RPMI7951 (cell line): Measurements from ENCODE around the gene C16orf92. TPM values are rescaled to one million over a fixed set of nuclear protein-coding genes. Genes with fewer than 3 reads are reported as not detected.
A peak's percentile ranks its signal among the peaks of the same experiment; 100 is the strongest.

Experiments
- DNase-seq: peaks from one replicate; pipeline ENCODE4 v3.0.0-alpha.2; 2012; ENCODE audit warnings: low read depth
- total RNA-seq: library from RNA; depleted of rRNA; stranded (reverse); fragments of >200 nt; shearing (Covaris generic); gene quantifications from 2 replicates; pipeline ENCODE4 v1.2.3, GENCODE V29; 2014

Gene C16orf92
- total RNA-seq, 1 experiment from 2014 or later, result not detected

GRCh38 chr16:29989111-29989858 is 33.7 kb upstream of the C16orf92 start:
- no peak for DNase-seq

- no peak for DNase-seq
Observed at GRCh38 chr16:29990034-29990433, 33.0 kb upstream of the C16orf92 start.

- DNase-seq, result no peak
Observed at GRCh38 chr16:29990883-29991570, 32.0 kb upstream of the C16orf92 start.

DNA sequence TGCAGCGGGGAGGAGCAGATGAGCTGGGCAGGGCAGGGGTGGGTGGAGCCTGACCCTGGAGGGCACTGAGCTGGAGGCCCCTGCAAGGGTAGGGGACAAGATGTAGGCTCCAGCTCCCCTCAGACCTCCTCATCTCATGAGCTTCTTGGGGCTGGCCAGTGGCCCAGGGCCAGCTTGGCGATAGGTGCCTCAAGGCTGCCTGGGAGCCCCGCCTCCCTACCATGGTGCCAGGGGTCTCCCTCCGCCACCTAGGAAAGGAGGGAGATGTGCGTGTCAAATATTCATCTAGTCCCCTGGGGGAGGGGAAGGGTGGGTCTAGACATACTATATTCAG is 31.5 kb upstream of the C16orf92 start:
- DNase-seq, result no peak

GRCh38 chr16:29992344-29992967 is 30.5 kb upstream of the C16orf92 start:
- peak; percentile 20 for DNase-seq

GRCh38 chr16:29993191-29993902 is 29.7 kb upstream of the C16orf92 start:
- no peak for DNase-seq

- no peak for DNase-seq
Observed at GRCh38 chr16:29993903-29994599, 28.9 kb upstream of the C16orf92 start.

- peak; percentile 93 for DNase-seq
Observed at GRCh38 chr16:29994600-29995323, 28.2 kb upstream of the C16orf92 start.

DNA sequence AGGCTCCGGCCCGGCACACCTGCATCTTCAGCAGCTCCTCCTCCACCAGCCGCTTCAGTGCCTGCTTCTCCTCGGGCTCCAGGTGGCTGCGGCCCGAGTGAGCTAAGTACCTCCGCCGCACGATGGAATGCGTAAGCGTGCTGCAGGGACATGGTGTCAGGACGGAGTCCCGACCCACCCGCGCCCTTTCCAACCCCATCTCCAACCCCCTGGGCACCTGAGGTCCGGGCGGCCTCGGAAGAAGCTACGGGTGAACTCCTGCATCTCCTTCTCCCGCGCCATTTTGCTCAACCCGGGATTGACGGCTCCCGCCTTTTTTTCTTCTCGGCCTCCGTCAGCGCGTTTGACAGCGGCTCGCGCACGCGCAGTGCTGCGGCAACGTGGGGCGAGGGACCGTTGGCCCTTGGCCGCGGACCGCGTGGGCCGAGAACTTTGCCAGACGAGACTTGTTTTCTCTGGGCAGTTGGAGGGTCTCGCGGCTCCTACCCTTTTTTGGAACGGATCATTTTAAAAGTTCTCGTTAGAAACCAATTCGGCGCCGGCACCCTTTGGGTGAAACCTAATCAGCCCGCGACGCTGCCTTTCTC is 27.6 kb upstream of the C16orf92 start, which contains the start of gene HIRIP3:
HIRIP3 (minus strand) TSS at position 294 of the 587 bp plus-strand sequence; CDS start at position 282, 12 bp downstream.
- DNase-seq, result peak; percentile 74

DNA sequence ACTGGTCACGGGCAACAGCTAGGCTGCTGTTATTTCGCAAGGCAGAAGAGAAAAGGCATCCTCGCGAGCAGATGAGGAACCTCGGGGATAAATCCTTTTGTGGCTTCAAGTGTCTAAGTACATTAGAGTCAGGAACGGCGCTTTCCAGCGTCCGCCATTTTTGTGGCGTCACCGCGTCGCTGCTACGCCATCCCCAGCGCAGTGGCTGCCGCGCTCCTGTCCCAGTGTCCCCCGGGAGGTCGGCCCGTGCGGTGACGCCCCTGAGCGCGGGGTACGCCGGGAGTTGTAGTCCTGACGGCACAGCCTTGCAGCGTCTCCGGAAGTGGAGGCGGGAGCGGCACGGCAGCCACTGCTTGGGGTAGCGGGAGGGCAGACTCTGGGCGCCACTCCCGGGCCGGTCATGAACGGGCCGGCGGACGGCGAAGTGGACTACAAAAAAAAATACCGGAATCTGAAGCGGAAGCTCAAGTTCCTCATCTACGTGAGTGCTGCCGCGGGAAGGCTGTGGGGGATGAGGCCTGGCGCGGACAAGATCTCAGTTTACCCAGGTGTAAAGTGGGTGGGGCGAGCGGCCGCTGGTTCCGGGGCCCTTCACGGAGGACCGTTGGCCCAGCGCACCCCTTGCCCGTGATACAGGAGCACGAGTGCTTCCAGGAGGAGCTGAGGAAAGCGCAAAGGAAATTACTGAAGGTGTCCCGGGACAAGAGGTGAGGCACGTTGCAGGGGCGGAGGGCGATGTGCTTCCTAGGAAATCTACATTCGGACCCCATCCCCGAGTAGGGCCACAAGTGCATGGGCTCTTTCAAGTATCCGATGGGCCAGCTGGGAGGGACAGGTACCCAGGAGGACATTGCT is 26.9 kb upstream of the C16orf92 start, which contains the start of gene INO80E:
INO80E (plus strand) TSS at position 331 of the 855 bp plus-strand sequence; CDS start at position 401, 70 bp downstream.
- DNase-seq, result peak; percentile 92

GRCh38 chr16:29996766-29997250 is 26.2 kb upstream of the C16orf92 start:
- DNase-seq, result no peak

GRCh38 chr16:29999605-30000004 is 23.4 kb upstream of the C16orf92 start:
- DNase-seq, result no peak

- DNase-seq, result no peak
Observed at GRCh38 chr16:30000735-30001631, 22.0 kb upstream of the C16orf92 start.

DNA sequence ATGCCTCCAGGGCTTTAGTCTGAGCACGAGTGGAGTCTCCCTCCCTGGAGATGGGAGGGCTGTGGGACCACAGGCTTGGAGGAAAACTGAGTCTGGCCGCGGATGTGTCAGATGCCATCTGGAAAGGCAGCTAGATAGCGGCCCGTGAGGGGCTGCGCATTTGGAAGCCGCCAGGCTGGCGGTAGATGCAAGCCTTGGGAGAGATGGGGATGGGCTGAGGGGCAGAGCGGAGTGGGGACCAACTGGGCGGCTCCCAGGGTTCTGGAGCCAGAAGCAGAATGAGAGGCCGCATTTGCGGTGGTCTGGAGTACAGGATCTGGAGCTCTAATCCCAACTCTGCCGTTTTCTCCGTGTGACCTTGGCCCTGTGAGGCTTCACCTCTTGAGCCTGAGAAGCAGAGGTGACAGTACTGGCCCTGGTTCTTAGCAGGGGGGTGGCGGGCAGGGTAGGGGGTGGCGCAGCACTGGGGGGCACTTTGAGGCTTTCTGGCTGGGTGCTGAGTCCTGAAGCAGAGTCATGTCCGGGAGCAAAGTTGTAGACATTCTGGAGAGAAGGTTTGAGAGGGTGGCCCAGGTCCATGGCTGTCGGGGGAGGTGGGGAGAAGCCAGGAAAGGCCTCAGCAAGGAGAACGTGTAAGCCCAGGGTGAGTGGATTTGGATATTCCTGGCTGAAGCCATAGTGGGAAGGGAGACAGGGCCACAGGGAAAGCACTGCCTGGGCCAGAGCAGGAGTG is 20.2 kb upstream of the C16orf92 start:
- no peak for DNase-seq

DNA sequence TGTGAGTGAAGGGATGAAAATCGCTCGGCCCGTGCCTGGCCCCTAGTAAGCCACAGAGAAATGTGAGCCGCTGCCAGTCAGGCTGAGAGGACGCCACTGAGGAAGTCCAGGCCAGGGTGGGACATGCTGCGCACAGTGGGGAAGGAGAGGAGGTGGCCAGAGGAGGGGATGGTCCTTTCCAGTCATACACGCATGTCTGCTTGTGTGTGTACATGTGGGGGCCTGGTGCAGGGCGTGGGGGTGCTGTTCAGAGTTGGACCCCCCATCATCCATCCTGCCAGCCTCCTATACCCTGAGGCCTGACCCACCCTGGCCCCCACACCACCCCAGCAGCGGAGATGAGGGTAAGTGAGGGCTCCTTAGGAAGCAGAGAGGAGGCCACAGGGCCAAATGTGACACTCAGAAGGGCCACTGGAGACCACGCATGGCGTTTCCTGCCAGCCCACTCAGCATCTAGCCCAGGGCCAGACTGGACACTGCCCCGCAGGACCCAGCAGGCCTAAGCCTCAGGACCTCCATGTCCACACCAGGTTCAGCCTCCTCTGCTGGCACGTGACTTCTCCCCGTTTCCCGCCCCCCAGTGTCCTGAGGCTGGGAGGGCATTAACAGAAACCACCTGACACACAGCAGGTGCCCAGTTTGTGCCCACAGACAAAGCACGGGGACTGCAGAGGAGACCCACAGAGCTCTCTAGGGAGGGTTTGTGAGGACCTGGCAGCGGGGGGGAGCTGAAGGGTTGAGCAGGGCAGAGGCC is 19.2 kb upstream of the C16orf92 start:
- DNase-seq, result no peak

- DNase-seq, result no peak
Observed at GRCh38 chr16:30004424-30004776, 18.6 kb upstream of the C16orf92 start.

DNA sequence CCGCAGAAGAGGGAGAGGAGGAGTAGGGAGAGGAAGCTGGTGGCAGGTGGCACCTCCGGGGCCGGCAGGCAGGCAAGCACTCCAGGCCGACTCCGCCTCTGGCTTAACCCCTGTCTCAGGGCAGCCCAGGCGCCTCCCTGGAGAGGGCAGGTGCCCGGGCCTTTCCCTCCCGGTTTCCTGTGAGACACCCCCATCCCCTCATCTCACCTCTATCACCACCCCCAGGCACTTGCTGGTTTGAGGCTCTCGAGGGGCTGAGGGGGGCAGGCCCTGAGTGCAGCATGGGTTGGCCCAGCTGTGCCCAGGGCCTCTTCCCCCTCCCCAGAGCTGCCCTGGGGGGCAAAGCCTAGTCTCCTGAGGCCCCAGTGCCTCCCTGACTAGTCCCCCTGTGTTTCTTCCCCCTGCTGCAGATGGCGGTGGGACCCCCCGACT is 18.2 kb upstream of the C16orf92 start:
- no peak for DNase-seq
